ELR (cell line): ENCODE measurements around the gene EGFR.
"Not testable (repeated sequence)": the region's sequence is repeated elsewhere in the genome, so short reads cannot be mapped to it uniquely, and the experiment has no call there.

Experiments used
- DNase-seq: peaks from one replicate; pipeline ENCODE4 v3.0.0-alpha.2; 2015; ENCODE audit warnings: low read depth

The EGFR gene

DNA sequence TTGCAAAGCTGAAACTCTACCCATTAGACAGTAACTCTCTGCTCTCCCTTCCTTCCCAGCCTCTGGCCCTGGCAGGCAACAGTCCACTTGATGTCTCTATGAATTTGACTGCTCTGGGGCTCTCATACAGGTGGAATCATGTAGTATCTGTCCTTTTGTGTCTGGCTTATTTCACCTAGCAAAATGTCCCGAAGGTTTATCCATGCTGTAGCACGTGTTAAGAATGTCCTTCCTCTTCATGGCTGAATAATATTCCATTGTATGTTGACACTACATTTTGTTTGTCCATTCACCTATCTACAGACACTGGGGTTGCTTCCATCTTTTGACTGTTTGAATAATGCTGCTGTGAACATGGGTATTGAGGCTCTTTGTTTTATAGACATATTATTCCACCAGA, 128.9 kb downstream of the EGFR start:
- DNase-seq = no peak

DNA sequence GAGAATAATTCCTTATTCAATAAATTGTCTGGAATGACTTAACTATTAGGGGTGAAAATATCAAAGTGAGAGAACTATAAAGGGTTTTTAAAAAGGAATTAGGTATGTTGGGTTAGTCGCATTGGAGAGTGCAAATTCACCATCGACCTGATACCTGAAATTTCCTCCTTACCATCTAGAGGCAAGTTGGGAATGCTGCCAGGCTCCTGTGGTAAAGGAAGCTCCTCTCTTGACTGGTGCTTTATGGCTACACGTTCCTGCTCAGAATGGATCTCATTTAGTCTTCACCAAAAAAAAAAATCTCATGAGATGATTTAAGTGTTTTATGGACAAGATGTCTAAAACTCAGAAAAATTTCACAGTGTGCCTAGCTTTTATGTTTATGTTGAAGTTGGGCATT, 129.8 kb downstream of the EGFR start:
- no peak for DNase-seq

DNA sequence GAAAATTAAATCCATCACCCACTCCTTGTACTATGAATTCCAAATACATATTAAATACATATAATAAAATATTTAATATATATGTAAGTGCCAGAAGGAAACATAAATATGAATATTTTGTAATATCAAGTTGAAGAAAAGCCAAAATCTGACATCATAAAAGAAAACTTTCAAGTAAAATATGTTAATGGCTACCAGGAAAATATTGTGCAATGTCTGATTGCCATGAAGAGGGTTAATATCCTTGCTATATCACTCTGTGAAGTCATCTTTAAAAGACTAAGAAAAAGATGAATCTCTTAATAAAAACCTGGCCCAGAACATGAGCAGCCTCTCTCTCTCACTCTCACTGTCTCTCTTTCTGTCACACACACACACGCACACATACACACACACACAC, 130.2 kb downstream of the EGFR start:
- DNase-seq = no peak

DNA sequence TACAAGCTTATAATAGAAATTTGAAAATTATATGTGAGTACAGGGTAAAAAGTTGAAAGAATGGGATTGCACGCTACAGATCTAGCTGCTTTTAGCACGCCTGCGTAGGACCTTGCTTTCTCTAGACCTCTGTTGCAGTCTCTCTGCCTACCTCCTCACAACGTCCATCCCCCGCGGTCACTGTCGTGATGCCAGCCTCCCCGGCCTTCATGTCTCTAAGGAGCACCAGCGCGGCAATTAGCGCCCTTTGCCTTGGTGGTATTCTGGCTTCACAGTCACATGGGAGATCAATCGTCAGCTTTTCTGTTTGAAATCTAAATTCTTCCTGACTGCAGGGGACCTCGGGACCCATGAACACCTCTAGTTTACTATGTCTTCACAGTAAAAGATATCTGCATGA, 131.3 kb downstream of the EGFR start:
- no peak for DNase-seq

DNA sequence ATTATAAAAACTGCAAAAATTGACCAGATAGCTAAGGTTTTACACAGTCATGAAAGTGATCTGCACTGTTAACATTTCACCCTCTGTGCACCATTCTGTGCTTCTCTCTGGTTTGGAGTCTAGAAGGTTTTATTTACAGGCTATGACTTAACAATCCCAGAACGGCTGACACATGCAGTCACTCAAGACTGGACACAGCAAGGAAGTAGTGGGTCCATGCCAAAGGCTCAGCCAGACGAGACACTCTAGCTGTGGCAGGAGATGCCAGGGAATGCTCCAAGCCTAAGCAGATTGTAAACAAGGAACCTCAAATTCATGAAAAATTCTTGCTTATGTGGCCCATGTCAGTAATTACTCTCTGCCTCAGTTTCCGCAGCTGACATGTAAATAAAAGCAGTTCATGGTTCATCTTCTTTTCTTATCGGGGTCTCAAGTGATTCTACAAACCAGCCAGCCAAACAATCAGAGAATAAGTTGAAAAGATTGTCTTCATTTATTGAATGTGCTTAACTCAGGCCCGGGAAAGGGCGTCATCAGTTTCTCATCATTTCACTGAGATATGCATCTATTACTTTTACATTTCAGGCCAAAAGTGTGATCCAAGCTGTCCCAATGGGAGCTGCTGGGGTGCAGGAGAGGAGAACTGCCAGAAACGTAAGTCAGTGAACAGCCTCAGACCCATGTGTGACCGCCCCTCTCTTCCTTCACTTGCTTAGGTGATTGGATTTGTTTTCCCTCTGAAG, 132.1 kb downstream of the EGFR start:
- no peak for DNase-seq

DNA sequence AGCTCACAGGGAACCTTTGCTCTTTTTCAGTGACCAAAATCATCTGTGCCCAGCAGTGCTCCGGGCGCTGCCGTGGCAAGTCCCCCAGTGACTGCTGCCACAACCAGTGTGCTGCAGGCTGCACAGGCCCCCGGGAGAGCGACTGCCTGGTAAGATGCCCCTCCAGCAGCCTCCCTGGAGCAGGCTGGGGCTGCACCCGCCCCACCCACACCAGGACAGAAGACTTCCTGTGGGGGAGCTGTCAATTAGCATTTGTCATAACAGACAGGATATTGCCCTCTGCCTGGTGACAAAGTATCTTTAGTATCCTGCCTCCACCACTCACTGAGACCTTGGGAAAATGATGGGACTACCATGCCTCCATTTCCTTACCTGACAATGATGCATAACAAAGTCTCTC, 133.7 kb downstream of the EGFR start:
- no peak for DNase-seq

DNA sequence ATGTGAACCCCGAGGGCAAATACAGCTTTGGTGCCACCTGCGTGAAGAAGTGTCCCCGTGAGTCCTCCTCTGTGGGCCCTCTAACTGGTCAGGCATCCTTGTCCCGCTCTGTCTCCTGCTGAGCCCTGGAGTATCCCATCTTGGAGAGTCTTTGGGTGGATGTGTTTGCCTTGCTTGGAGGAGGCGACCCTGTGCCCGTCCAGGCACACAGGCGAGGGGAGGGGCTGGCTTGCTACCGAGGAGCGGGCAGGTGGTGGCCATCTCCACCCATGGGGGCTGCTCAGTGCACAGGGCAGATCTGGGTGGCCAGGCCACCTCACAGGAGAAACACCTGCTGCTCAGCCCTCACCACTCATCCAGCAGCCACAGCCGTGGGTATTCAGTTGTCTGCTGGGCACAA, 135.3 kb downstream of the EGFR start:
- DNase-seq = no peak

DNA sequence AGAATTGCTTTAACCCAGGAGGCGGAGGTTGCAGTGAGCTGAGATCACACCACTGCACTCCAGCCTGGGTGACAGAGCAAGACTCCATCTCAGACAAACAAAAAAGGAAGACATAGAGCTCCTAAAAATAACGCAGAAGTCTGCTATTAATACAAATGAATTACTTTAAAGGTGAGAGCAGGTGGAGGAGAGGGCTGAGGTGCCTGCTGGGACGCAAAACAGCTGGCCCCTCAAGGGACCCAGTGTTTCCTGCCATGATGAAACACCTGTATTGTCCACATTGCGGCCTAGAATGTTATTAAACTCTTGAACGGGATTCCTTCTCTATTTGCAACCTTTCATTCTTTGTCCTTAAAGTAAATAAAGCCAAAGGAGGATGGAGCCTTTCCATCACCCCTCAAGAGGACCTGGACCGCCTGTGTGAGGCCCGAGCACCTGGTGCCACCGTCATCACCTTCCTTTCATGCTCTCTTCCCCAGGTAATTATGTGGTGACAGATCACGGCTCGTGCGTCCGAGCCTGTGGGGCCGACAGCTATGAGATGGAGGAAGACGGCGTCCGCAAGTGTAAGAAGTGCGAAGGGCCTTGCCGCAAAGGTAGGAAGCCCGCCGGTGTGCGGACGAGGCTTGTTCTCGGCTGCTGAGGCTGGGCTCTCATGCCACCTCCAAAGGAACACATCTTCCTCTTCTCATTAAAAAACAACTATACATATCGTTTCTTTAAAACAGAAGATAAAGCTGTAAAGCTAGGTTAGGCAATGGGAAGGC, 136.7 kb downstream of the EGFR start:
- no peak for DNase-seq

DNA sequence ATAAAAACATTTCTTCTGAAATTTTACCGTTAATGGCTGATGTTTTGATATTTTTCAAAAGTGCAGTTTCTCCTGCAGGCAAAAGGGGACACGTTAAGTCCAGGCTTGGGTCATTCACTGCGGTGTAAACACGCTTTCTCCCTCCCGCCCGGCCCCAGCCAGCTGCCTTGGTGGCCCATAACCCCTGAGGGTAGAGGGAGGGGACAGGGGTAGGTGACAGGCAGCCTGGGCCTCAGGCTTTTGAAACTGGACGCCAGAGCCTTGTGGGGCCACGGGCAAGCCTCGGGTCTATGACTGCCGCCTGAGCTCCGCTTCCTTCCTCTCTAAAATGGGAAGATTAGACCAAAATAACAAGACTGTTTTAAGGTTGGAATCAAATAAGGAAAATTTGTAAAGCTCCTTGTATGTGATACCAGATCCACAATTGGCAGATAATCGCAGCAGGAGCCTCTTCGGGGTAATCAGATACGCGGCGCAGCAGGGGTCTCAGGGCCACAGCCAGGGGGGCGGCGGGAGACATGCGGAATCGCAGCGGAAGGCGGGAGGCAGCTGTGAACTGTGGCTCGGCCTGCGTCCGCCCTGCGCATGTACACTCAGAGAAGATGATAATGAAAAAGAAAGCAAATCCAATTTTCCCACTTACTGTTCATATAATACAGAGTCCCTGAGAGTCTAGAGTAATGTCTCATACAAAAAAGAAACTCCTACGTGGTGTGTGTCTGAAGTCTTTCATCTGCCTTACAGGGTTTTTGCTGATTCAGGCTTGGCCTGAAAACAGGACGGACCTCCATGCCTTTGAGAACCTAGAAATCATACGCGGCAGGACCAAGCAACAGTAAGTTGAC, 138.3 kb downstream of the EGFR start:
- DNase-seq = no peak

DNA sequence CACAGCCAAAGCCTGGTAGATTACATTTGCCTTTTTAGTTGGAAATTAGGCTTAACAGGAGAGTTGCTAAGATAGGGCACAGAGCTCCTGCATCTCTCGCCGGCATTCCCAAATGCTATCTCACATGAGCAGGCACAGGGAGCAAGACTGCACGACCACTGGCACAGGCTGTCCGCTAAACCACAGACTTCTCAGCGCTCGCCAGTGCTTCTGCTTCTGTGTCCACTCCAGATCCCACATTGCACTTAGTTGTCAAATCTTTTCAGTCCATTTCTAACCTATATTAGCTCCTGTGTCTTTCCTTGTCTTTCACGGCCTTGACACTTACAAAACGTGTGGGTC, 138.9 kb downstream of the EGFR start:
- no peak for DNase-seq

DNA sequence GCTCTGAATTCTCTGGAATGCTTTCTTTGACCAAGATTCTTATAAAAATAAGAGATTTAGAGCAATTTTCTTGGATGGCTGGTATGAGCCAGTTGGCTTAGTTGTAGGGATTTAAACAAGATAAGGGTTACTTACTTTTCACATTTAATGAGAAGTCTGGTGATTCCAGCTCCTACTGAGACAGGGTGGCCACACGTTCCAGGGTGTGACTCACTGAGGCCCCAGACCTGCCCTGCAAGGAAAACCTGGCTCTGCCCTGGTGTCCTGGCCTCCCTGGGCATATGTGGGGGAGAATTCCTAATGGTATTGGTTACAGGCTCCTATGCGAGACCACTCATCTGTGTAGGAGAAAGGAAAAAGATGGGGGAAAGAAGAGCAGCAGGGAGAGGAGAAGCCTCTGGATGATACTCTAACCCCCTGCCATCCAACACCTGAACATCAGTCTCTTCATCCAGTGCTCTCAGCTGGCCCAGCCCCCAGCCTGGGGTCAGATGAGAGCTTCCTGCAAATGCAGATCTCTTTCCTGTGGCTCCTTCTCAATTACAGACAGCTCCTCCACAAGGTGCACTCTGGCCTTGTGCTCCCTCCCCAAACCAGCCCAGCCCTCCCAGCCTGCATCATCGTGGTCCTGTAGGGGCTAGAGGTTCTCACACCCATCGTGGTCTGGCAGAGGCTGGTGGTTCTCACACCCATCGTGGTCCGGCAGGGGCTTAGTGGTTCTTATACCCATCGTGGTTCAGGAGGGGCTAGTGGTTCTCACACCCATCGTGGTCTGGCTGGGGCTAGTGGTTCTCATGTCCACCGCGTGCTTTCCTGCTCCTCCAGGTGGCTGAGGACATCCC, 139.9 kb downstream of the EGFR start:
- DNase-seq = peak; percentile 28

DNA sequence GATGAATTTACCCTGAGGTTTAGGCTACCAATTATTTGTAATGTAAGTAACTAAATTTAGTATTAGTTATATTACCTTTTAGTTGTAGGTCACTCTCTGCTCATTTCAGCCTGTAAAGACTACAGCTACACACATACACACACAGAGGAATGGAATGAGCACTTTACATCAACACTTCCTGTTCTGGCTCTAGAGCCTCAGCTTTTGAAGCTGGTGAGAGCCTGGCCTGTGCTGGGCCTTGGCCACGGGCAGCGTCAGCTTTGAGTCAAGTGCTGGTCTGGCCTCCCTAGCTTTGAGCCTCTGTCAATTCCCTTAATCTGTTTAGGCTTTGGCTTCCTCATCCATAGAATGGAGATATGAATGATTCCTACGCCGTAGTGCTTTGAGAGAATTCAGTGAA, 141.7 kb downstream of the EGFR start:
- peak; percentile 82 for DNase-seq

DNA sequence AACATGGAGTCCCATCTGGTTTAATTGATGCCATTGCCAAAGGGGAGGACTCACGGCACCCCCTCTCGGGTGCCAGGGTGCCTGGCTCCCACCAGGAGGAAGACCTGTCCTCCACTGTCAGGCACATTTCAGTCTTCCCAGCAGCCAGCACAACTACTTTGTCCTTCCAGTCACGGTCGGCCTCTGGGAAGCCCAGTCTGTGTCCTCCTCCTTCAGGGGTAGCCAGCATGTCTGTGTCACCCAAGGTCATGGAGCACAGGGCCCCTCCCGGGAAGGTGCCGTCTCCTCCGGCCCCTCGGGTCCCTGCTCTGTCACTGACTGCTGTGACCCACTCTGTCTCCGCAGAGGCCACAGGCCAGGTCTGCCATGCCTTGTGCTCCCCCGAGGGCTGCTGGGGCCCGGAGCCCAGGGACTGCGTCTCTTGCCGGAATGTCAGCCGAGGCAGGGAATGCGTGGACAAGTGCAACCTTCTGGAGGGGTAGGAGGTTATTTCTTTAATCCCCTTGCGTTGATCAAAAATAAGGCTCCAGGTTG, 142.4 kb downstream of the EGFR start:
- DNase-seq = no peak

DNA sequence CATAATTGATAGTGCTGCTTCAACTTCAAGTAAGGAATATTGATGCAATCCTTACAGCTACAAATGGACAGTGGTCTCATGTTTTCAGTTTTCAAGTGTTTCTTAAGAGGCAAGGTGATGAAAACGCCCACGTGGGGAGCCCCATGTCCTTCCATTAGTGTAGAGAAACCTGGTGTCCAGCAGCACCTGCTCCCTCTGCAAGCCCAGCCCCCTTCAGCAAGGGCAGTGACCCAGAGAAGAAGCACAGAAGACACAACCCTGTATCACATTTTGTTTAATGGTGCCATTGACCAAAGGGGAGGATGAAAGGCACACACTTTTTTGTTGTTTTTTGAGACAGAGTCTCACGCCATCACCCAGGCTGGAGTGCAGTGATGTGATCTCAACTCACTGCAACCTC, 143.7 kb downstream of the EGFR start:
- no peak for DNase-seq

DNA sequence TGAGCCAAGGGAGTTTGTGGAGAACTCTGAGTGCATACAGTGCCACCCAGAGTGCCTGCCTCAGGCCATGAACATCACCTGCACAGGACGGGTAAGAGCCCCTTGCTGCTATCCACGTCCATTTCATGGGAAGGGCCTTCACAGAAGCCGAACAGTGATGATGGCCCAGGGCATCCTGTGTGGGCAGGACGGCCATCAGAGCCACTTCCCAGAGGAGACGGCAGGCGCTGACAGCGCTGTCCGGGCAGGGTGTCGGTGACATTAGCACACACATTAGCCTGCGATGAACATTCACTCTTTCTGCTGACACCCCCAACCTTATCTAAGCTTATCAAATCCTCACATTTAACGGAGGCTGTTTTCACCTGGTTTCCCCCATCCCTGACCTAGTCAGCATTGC, 144.9 kb downstream of the EGFR start:
- no peak for DNase-seq

DNA sequence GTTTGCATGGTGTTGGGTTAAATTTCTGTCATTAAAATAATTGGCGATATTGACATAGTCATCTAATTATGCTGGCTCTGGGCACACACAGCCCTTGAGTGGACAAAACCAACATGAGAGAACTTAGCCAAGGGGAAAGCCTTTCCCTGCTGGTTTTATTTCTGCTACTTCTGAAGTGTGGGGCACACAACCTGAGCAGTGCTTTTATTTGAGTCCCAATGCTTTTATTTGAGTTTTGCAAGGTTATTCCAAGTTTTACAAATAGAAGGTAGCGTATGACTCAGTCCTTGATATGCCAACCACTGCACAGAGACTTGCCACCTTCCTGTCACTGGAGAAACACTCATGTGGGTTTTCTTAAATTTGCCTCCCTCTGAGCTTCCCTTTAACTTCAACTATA, 145.7 kb downstream of the EGFR start:
- no peak for DNase-seq

DNA sequence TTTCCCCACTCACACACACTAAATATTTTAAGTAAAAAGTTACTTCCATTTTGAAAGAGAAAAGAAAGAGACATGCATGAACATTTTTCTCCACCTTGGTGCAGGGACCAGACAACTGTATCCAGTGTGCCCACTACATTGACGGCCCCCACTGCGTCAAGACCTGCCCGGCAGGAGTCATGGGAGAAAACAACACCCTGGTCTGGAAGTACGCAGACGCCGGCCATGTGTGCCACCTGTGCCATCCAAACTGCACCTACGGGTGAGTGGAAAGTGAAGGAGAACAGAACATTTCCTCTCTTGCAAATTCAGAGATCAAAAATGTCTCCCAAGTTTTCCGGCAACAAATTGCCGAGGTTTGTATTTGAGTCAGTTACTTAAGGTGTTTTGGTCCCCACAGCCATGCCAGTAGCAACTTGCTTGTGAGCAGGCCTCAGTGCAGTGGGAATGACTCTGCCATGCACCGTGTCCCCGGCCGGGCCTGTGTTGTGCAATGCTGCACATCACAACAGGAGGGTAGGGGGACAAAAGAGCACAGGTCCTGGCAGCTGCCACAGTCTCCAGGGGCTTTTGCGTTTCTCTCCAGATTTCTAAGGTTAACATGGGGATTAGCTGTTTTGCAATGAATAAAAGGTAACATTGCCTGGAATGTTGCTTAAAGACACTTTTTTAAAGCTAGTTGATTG, 146.5 kb downstream of the EGFR start:
- DNase-seq = no peak

DNA sequence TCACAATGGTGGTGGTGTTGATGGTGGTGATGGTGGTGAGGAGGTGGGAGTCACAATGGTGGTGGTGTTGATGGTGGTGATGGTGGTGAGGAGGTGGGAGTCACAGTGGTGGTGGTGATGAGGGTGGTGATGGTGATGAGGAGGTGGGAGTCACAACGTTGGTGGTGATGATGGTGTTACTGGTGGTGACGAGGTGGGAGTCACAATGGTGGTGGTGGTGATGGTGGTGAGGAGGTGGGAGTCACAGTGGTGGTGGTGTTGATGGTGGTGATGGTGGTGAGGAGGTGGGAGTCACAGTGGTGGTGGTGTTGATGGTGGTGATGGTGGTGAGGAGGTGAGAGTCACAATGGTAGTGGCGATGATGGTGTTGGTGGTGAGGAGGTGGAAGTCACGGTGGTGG, 148.5 kb downstream of the EGFR start:
- DNase-seq = not testable (repeated sequence)

DNA sequence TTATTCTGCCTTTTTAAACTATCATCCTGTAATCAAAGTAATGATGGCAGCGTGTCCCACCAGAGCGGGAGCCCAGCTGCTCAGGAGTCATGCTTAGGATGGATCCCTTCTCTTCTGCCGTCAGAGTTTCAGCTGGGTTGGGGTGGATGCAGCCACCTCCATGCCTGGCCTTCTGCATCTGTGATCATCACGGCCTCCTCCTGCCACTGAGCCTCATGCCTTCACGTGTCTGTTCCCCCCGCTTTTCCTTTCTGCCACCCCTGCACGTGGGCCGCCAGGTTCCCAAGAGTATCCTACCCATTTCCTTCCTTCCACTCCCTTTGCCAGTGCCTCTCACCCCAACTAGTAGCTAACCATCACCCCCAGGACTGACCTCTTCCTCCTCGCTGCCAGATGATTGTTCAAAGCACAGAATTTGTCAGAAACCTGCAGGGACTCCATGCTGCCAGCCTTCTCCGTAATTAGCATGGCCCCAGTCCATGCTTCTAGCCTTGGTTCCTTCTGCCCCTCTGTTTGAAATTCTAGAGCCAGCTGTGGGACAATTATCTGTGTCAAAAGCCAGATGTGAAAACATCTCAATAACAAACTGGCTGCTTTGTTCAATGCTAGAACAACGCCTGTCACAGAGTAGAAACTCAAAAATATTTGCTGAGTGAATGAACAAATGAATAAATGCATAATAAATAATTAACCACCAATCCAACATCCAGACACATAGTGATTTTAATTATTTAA, 151.7 kb downstream of the EGFR start:
- DNase-seq = no peak

DNA sequence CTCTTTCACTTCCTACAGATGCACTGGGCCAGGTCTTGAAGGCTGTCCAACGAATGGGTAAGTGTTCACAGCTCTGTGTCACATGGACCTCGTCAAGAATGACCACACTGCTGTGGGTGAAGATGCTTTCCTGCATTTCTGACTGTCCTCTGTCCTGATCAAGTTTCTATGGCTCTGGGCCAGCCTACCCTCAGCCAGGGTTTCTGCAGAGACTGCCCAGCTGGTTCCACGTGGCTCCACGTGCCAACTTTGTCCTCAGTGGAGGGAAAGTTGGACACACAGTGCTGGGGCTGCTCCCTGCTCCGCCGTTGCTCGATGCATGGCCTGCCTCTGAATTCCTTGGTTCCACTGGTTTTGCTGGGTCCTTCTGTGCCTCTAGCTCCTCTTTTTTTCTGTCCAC, 152.3 kb downstream of the EGFR start:
- DNase-seq = no peak

DNA sequence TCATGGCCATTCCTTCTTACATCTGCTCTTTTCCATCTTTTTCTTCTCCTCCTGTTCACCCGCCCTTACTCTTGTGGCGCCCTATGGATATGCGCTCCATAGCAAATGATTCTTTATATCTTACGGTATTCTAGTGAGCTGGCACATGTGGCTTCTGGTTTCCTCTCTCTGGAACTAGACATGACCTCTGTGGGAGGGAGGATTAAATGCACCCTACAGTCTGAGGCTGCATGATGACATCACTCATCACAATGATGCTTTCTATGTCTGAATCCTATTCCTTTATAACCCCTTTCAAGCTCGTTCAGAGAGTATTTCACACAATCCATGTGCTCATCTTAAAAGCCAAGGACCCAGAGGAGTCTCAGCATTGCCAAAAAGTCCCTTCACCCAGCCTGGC, 153.3 kb downstream of the EGFR start:
- DNase-seq = no peak
